Astrocyte (in vitro differentiated cells and primary cell): ENCODE data around the gene PINK1.

ENCODE experiments used
- EZH2 ChIP-seq: IDR thresholded peaks from 2 replicates; pipeline ENCODE4 v1.6.1; 2012; ENCODE audit warnings: mild to moderate bottlenecking, low read length, inconsistent platforms; ENCODE audit not compliant: insufficient read depth
- TF ChIP-seq, protein P1 (sequence below): IDR thresholded peaks from 2 replicates; pipeline ENCODE4 v1.5.1; 2011; ENCODE audit warnings: low read depth, mild to moderate bottlenecking, inconsistent platforms, low read length, moderate library complexity; ENCODE audit not compliant: insufficient read depth

GRCh38 chr1:20596106-20596505 is 37.2 kb upstream of the PINK1 start:
- TF ChIP-seq, protein P1, sequence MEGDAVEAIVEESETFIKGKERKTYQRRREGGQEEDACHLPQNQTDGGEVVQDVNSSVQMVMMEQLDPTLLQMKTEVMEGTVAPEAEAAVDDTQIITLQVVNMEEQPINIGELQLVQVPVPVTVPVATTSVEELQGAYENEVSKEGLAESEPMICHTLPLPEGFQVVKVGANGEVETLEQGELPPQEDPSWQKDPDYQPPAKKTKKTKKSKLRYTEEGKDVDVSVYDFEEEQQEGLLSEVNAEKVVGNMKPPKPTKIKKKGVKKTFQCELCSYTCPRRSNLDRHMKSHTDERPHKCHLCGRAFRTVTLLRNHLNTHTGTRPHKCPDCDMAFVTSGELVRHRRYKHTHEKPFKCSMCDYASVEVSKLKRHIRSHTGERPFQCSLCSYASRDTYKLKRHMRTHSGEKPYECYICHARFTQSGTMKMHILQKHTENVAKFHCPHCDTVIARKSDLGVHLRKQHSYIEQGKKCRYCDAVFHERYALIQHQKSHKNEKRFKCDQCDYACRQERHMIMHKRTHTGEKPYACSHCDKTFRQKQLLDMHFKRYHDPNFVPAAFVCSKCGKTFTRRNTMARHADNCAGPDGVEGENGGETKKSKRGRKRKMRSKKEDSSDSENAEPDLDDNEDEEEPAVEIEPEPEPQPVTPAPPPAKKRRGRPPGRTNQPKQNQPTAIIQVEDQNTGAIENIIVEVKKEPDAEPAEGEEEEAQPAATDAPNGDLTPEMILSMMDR: no peak
- no peak for TF ChIP-seq EZH2
